RWPE1 (cell line): ENCODE results near the gene ERCC6.

Experiments used
- CTCF ChIA-PET: fragments of 350-600 bp; sonication (Branson Sonifier 250); formaldehyde crosslinking; extraction: SDS; loops from one replicate; lab custom pipeline; 2021; lab: Yijun Ruan, JAX
- POLR2A ChIA-PET: fragments of 400-600 bp; formaldehyde crosslinking; extraction: SDS; loops from one replicate; lab custom pipeline; 2020; ENCODE audit warnings: antibody characterized with exemption; ENCODE audit not compliant: low non-redundant PET; lab: Yijun Ruan, JAX
- DNase-seq: peaks from one replicate; pipeline ENCODE4 v3.0.0; 2012; ENCODE audit warnings: low spot score
- H3K27ac ChIP-seq: fragments of 450-650 bp; 2 replicates; pipeline ENCODE4 v1.5.1; 2017
- CTCF ChIP-seq: fragments of 450-650 bp; conservative IDR thresholded peaks from 2 replicates; pipeline ENCODE4 v1.5.1; 2017; ENCODE audit warnings: low read depth, mild to moderate bottlenecking

Gene ERCC6

DNA sequence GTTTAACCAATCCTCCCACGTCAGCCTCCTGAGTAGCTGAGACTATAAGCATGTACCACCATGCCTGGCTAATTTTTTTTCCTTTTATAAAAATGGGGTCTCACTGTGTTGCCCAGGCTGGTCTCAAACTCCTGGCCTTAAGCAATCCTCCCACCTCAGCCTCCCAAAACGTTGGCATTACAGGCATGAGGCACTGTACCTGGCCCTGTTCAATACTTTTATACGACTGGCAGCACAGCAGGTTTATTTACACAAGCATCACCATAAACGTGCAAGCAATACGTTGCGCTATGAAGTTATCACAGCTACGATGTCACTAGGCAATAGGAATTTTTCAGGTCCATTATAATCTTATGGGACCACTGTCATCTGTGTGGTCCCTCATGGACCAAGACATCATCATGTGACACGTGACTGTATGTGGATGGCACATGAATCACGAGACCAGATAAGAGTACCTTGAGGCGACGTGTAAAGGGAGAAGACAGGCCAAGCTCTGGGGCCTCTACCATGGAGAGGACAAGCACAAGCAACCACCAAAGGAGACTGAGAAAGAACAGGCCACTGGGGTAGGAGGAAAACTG, 36.7 kb upstream of the ERCC6 start:
- TF ChIP-seq CTCF: no peak
- DNase-seq: no peak
- ChIA-PET CTCF (interaction anchor here (0.9 kb wide), 1 partner anchor 12 kb away, joined by 4 read pairs; no protein-coding TSS in a partner anchor), POLR2A (no interaction called here)
- no peak overlapping the region for H3K27ac ChIP-seq

- no peak overlapping the region for H3K27ac ChIP-seq
- POLR2A ChIA-PET: no interaction called here
- TF ChIP-seq CTCF: no peak
- DNase-seq: no peak
- CTCF ChIA-PET: no interaction called here
These were observed 33.7 kb upstream of the ERCC6 start for GRCh38 chr10:49572594-49573114.

- ChIA-PET POLR2A (no interaction called here), CTCF (interaction anchor here (0.5 kb wide), 1 partner anchor 175 kb away, joined by 3 read pairs; no protein-coding TSS in a partner anchor)
- peak overlapping the region; percentile 27; the same call in 1 of the 2 replicates for H3K27ac ChIP-seq
- TF ChIP-seq CTCF: no peak
- DNase-seq: no peak
These were observed 32.5 kb upstream of the ERCC6 start for GRCh38 chr10:49571388-49571787.

DNA sequence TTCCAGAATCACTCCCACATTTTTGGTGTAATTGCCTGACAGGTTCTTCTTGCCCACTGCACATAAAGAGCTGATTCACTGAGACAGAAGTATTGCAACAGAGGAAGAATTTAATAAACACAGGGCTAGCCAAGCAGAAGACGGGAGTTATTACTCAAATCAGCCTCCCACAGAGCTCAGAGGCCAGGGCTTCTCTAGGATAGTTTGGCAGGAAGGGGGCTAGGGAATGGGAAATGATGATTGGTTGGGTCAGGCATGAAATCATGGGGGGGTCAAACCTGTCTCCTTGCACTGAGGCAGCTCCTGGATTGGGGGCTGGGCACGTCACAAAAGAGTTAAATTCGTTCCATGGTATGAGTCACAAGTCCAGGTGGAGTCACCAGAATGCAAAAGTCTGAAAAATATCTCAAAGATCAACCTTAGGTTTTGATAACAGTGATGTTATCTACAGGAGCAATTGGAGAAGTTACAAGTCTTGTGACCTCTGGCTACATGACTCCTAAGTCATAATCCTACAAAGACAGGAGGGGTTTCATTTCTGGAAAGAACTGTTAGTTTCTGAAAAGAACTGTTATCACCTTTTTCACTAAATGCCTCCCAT, 30.2 kb upstream of the ERCC6 start:
- peak; percentile 45 for DNase-seq
- ChIA-PET CTCF (no interaction called here), POLR2A (interaction anchor here (0.6 kb wide), 1 partner anchor 57 kb away, joined by 3 read pairs; no protein-coding TSS in a partner anchor)
- peak overlapping the region; percentile 39; the same call in 1 of the 2 replicates for H3K27ac ChIP-seq
- TF ChIP-seq CTCF: no peak

DNA sequence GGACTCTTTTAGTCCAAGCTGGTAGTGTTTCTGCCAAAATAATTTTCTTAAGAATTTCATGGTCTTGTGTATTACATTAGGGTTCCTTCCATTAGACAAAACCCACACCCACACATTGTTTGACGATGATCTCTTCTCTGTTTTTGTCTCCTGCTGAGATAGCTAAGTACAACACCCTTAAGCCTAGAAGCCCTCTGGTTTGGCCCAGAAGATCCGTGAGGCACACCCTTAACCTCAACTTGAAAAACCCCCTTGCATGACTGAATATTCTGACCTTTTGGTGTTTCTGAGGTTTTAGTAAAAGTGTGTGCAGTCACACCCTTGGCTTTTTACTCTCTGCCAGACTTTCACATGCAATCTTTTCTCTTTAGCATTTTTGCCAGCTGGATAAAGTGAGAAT, 29.3 kb upstream of the ERCC6 start:
- CTCF ChIA-PET: no interaction called here
- DNase-seq: no peak
- no peak for TF ChIP-seq CTCF
- no peak overlapping the region for H3K27ac ChIP-seq
- POLR2A ChIA-PET: no interaction called here

- no peak for DNase-seq
- no peak for TF ChIP-seq CTCF
- POLR2A ChIA-PET: no interaction called here
- CTCF ChIA-PET: no interaction called here
- no peak overlapping the region for H3K27ac ChIP-seq
These were observed 28.9 kb upstream of the ERCC6 start for GRCh38 chr10:49567810-49568209.
